K562 (cell line): ENCODE measurements around the gene NLRX1. TPM values are rescaled to one million over a fixed set of nuclear protein-coding genes. Genes with fewer than 3 reads are reported as not detected.

ENCODE experiments used
- ATAC-seq: fragments of 200-7000 bp; cut with Tn5 transposase; 3 replicates; pipeline ENCODE4 v1.9.1; 2020; ENCODE audit warnings: moderate library complexity
- BruUV-seq: library from RNA; stranded (reverse); fragments of 400-500 nt; replicated peaks from 2 replicates; lab custom pipeline; 2021; lab: Mats Ljungman, UMichigan
- CTCF ChIA-PET: fragments of 300-600 bp; formaldehyde crosslinking; extraction: SDS; loops from one replicate; lab custom pipeline; 2021; ENCODE audit warnings: low intra/inter-chr PET ratio; lab: Yijun Ruan, JAX
- POLR2A ChIA-PET: fragments of 300-600, 350-650 bp; sonication (Branson Sonifier 250); formaldehyde crosslinking; extraction: SDS; loops from one replicate; lab custom pipeline; 2021; ENCODE audit warnings: antibody characterized with exemption, inconsistent platforms; lab: Yijun Ruan, JAX
- DNase-seq, 4 experiments: peaks; one replicate each; pipeline versions ENCODE4 v3.0.0 to v3.0.0-alpha.2; 2011 to 2018; ENCODE audit warnings: low spot score in 3 of 4, mixed read lengths in 3 of 4; ENCODE audit errors: extremely low read depth in 1 of 4
- FAIRE-seq: peaks from 2 replicates; lab custom pipeline; 2011; peaks lifted over from hg19 to GRCh38; lab: Jason Lieb, UNC
- H2AFZ ChIP-seq: 2 replicates; pipeline ENCODE4 v1.6.0; 2011; ENCODE audit warnings: low read depth, low read length, control low read depth, inconsistent platforms
- H3K27ac ChIP-seq: fragments of 200-600 bp; 3 replicates; pipeline ENCODE4 v1.8.0; 2011; ENCODE audit warnings: low read depth, mild to moderate bottlenecking, control low read depth, inconsistent platforms, low read length, moderate library complexity, mixed read lengths; ENCODE audit errors: extremely low read depth
- H3K27me3 ChIP-seq, 2 experiments: fragments of 300-600 bp in 1 of 2; 2 replicates in 1 of 2; 3 replicates in 1 of 2; pipeline versions ENCODE4 v1.6.0 to v1.8.0; 2011; ENCODE audit warnings: inconsistent platforms in 2 of 2, low read length in 2 of 2, mild to moderate bottlenecking in 1 of 2, mixed read lengths in 1 of 2, moderate library complexity in 1 of 2; ENCODE audit not compliant: control insufficient read depth in 2 of 2, insufficient read depth in 2 of 2
- H3K36me3 ChIP-seq: fragments of 300-600 bp; 3 replicates; pipeline ENCODE4 v1.8.0; 2011; ENCODE audit warnings: mild to moderate bottlenecking, low read length, inconsistent platforms; ENCODE audit not compliant: control insufficient read depth, insufficient read depth
- H3K4me1 ChIP-seq, 2 experiments: fragments of 200-600 bp in 1 of 2; replicated peaks in 1 of 2; 2 replicates in 1 of 2; 3 replicates in 1 of 2; pipeline versions ENCODE4 v1.5.1 to v1.8.0; 2011; ENCODE audit warnings: inconsistent platforms in 2 of 2, low read length in 2 of 2, mild to moderate bottlenecking in 1 of 2, mixed read lengths in 1 of 2, moderate library complexity in 1 of 2; ENCODE audit not compliant: control insufficient read depth in 2 of 2, insufficient read depth in 2 of 2
- H3K4me2 ChIP-seq: 2 replicates; pipeline ENCODE4 v1.6.1; 2011; ENCODE audit warnings: low read length, control low read depth, inconsistent platforms, mixed read lengths; ENCODE audit not compliant: insufficient read depth
- H3K4me3 ChIP-seq: fragments of 200-600 bp; sonication (generic), shearing (Covaris generic); 2 replicates; pipeline ENCODE4 v1.5.1; 2016; ENCODE audit warnings: control low read depth, inconsistent platforms
- H3K79me2 ChIP-seq: fragments of 200-600 bp; 3 replicates; pipeline ENCODE4 v1.8.0; 2011; ENCODE audit warnings: low read length, inconsistent platforms; ENCODE audit not compliant: control insufficient read depth, insufficient read depth
- H3K9ac ChIP-seq, 2 experiments: 2 replicates each; pipeline versions ENCODE4 v1.6.0 to v1.6.1; 2011; ENCODE audit warnings: low read depth in 2 of 2, low read length in 2 of 2, control low read depth in 1 of 2, inconsistent platforms in 1 of 2, mild to moderate bottlenecking in 1 of 2, mixed read lengths in 1 of 2; ENCODE audit not compliant: insufficient read depth in 1 of 2
- H3K9me1 ChIP-seq: one replicate; pipeline ENCODE4 v1.6.0; 2011; ENCODE audit warnings: inconsistent platforms, mild to moderate bottlenecking, low read length, moderate library complexity; ENCODE audit not compliant: control insufficient read depth, insufficient read depth
- H3K9me3 ChIP-seq: replicated peaks from 2 replicates; pipeline ENCODE4 v1.5.1; 2011; ENCODE audit warnings: low read depth, low read length, inconsistent platforms; ENCODE audit not compliant: control insufficient read depth, insufficient read depth
- H4K20me1 ChIP-seq: replicated peaks from 2 replicates; pipeline ENCODE4 v1.6.1; 2011; ENCODE audit warnings: low read length, inconsistent platforms, mixed read lengths; ENCODE audit not compliant: control insufficient read depth, insufficient read depth
- ARID1B ChIP-seq: fragments of 450-650 bp; IDR thresholded peaks from 2 replicates; pipeline ENCODE4 v1.6.1; 2016; ENCODE audit warnings: antibody characterized with exemption, mild to moderate bottlenecking, inconsistent platforms
- CCAR2 ChIP-seq: fragments of 200-400 bp; formaldehyde crosslinking; IDR thresholded peaks from 2 replicates; pipeline ENCODE4 v1.6.1; 2017; ENCODE audit warnings: mild to moderate bottlenecking, low read depth, low read length
- GATAD2A ChIP-seq: fragments of 450-650 bp; IDR thresholded peaks from 2 replicates; pipeline ENCODE4 v1.6.1; 2017
- JUN ChIP-seq, 2 experiments: sonication (generic) in 1 of 2; formaldehyde crosslinking in 1 of 2; IDR thresholded peaks; 2 replicates each; pipeline versions ENCODE4 v1.6.1 to v1.8.0; 2012 to 2022; ENCODE audit warnings: borderline replicate concordance in 2 of 2, mild to moderate bottlenecking in 2 of 2, improper control_type of control experiment in 1 of 2, low read depth in 1 of 2, low read length in 1 of 2, missing genetic modification reagents in 1 of 2
- MAFF ChIP-seq: IDR thresholded peaks from 2 replicates; pipeline ENCODE4 v1.6.1; 2012; ENCODE audit warnings: low read length, improper control_type of control experiment
- NFXL1 ChIP-seq: fragments of 450-650 bp; formaldehyde crosslinking; IDR thresholded peaks from 2 replicates; pipeline ENCODE4 v1.4.0; 2021; ENCODE audit warnings: mild to moderate bottlenecking
- NKRF ChIP-seq: fragments of 450-650 bp; IDR thresholded peaks from 2 replicates; pipeline ENCODE4 v1.6.1; 2016; ENCODE audit warnings: borderline replicate concordance
- PHTF2 ChIP-seq: fragments of 250-450 bp; sonication (Bioruptor Pico); IDR thresholded peaks from 2 replicates; pipeline ENCODE4 v1.5.0; 2021; ENCODE audit warnings: mild to moderate bottlenecking
- PPARD ChIP-seq: fragments of 250-450 bp; sonication (Bioruptor Pico); IDR thresholded peaks from 2 replicates; pipeline ENCODE4 v1.8.0; 2022; ENCODE audit warnings: inconsistent platforms, mild to moderate bottlenecking, moderate library complexity
- RB1 ChIP-seq: fragments of 450-650 bp; IDR thresholded peaks from 2 replicates; pipeline ENCODE4 v1.6.1; 2017; ENCODE audit warnings: low read depth, mild to moderate bottlenecking
- SAFB2 ChIP-seq: fragments of 200-400 bp; formaldehyde crosslinking; IDR thresholded peaks from 2 replicates; pipeline ENCODE4 v1.6.1; 2018; ENCODE audit warnings: borderline replicate concordance, low read length, low read depth, moderate library complexity; ENCODE audit not compliant: severe bottlenecking
- SIN3A ChIP-seq, 2 experiments: fragments of 150-350 bp in 1 of 2; IDR thresholded peaks; 2 replicates each; pipeline ENCODE4 v1.6.1; 2011 to 2016; ENCODE audit warnings: borderline replicate concordance in 2 of 2, low read depth in 2 of 2, low read length in 2 of 2, mild to moderate bottlenecking in 2 of 2, moderate library complexity in 2 of 2; ENCODE audit not compliant: control insufficient read depth in 1 of 2
- ZNF124 ChIP-seq: sonication (generic); formaldehyde crosslinking; IDR thresholded peaks from 2 replicates; pipeline ENCODE4 v1.8.1; 2022; ENCODE audit warnings: missing genetic modification reagents
- ZNF165 ChIP-seq: fragments of 250-450 bp; sonication (Bioruptor Pico); IDR thresholded peaks from 2 replicates; pipeline ENCODE4 v1.4.0; 2020; ENCODE audit warnings: borderline replicate concordance
- ZNF217 ChIP-seq: sonication (generic); formaldehyde crosslinking; IDR thresholded peaks from 2 replicates; pipeline ENCODE4 v1.8.0; 2022; ENCODE audit warnings: mild to moderate bottlenecking, missing genetic modification reagents
- ZNF224 ChIP-seq: sonication (generic); formaldehyde crosslinking; IDR thresholded peaks from 2 replicates; pipeline ENCODE4 v1.8.0; 2022; ENCODE audit warnings: mild to moderate bottlenecking, missing genetic modification reagents
- ZZZ3 ChIP-seq: fragments of 450-650 bp; IDR thresholded peaks from 2 replicates; pipeline ENCODE4 v1.6.1; 2016; ENCODE audit warnings: antibody characterized with exemption, mild to moderate bottlenecking, moderate library complexity
- whole genome bisulfite sequencing: fragments of 100-300 bp; shearing (Covaris generic); methylation state at CpG from one replicate; pipeline ENCODE4 v1.1.6; 2016; ENCODE audit warnings: low coverage, mixed read lengths; ENCODE audit not compliant: insufficient coverage; ENCODE audit errors: missing lambda C conversion rate; 5-methylcytosine and 5-hydroxymethylcytosine counted together
- in situ Hi-C: fragments of 300-500 bp; cut with MboI; formaldehyde crosslinking; loops from 4 replicates; pipeline ENCODE4 v1.15.0; 2018; ENCODE audit warnings: inconsistent platforms, mixed read lengths
- intact Hi-C: fragments of 100-400 bp; cut with micrococcal nuclease; formaldehyde crosslinking; loops from 2 replicates; pipeline ENCODE4 v1.14.2; 2022
- polyA plus RNA-seq, 8 experiments: library from polyadenylated mRNA; depleted of rRNA in 4 of 8; stranded (reverse) in 5 of 8; unstranded in 3 of 8; fragments of >200 nt; fragmentation: Nextera tagmentation in 2 of 8; fragmentation: Illumina TruSeq in 1 of 8; extraction: Ambion mirVana in 2 of 8; extraction: Trizol in 1 of 8; gene quantifications; 2 replicates each; pipeline versions ENCODE4 v1.2.1 to v1.2.3, GENCODE V29; 2011 to 2014; ENCODE audit warnings: inconsistent platforms in 1 of 8, missing spikeins in 1 of 8
- total RNA-seq, 7 experiments: library from RNA; depleted of rRNA in 6 of 7; stranded (reverse); fragments of >200 nt in 6 of 7; fragmentation: Illumina TruSeq in 2 of 7; extraction: Trizol in 2 of 7; gene quantifications; 2 replicates each; pipeline versions ENCODE4 v1.2.1 to v1.2.3, GENCODE V29; 2011 to 2021; ENCODE audit warnings: low replicate concordance in 1 of 7

NLRX1 gene
- total and polyA plus RNA-seq, 9 of the 15 experiments (the other 6 are each of a cell fraction or from before 2014, with no cell fraction given), result 0.04 to 2.3 (median 0.69) TPM

- H3K27me3 ChIP-seq, result peaks cover 1 to 16% of the 10 kb centered on the region in 2 experiments; a peak in 2 of 5 replicates
- H3K4me1 ChIP-seq, result peaks cover 13 to 24% of the 10 kb centered on the region in 2 experiments; a peak in 4 of 5 replicates
- ChIA-PET CTCF (no interaction called here), POLR2A (interaction anchor here (0.9 kb wide), 1 partner anchor 98 kb away, joined by 3 read pairs; no protein-coding TSS in a partner anchor)
- no peaks in the 10 kb centered on the region for H3K9me3 ChIP-seq
- H4K20me1 ChIP-seq, result no peaks in the 10 kb centered on the region; the same call in 1 of the 2 replicates
- no peak overlapping the region for H3K4me3 ChIP-seq
- H3K9ac ChIP-seq, result no peak overlapping the region
- BruUV-seq, result no TSS peak
- H3K36me3 ChIP-seq, result no peaks in the 10 kb centered on the region
- H3K9me1 ChIP-seq, result no peaks in the 10 kb centered on the region
- TF ChIP-seq NKRF (no peak), RB1 (no peak), SIN3A (IDR thresholded peaks at IDR 0.05; ENCODE audit: borderline replicate concordance in 2 of 2, control insufficient read depth in 1 of 2, low read depth in 2 of 2, low read length in 2 of 2) (no peak), ZNF217 (CRISPR knock-in tag) (no peak), JUN (IDR thresholded peaks at IDR 0.05; ENCODE audit: borderline replicate concordance, low read depth, low read length) (no peak), JUN (CRISPR knock-in tag; IDR thresholded peaks at IDR 0.05; ENCODE audit: borderline replicate concordance) (no peak), NFXL1 (no peak), ZZZ3 (no peak), CCAR2 (no peak), PHTF2 (CRISPR knock-in tag) (no peak), ZNF124 (CRISPR knock-in tag) (no peak), ZNF165 (CRISPR knock-in tag) (no peak), ARID1B (no peak), MAFF (no peak), PPARD (CRISPR knock-in tag) (no peak), ZNF224 (no peak), GATAD2A (no peak), SAFB2 (no peak)
- ATAC-seq (no peak), FAIRE-seq (peak; percentile 42), DNase-seq (no peak)
- in situ Hi-C loops (no loop called here), intact Hi-C loops (loop anchor here (1.0 kb wide), 1 partner anchor 52 kb away; no protein-coding TSS in a partner anchor)
- H3K79me2 ChIP-seq, result no peaks in the 10 kb centered on the region
- WGBS, result 10% methylated on average over 3 of the region's 3 CpGs
- H2AFZ ChIP-seq, result no peak overlapping the region
- H3K27ac ChIP-seq, result no peak overlapping the region
- H3K4me2 ChIP-seq, result no peak overlapping the region
Observed at GRCh38 chr11:119145551-119145950, 23.0 kb upstream of the NLRX1 start.
